GM12891 (cell line): Measurements from ENCODE around the gene ATRN.

ENCODE experiments used
- DNase-seq: peaks from one replicate; pipeline ENCODE4 v3.0.0; 2011; ENCODE audit warnings: low spot score; ENCODE audit not compliant: insufficient read length
- FAIRE-seq: peaks from 2 replicates; lab custom pipeline; 2011; peaks lifted over from hg19 to GRCh38; lab: Jason Lieb, UNC
- PAX5 ChIP-seq: IDR thresholded peaks from 2 replicates; pipeline ENCODE4 v1.6.1; 2011; ENCODE audit warnings: low read length, moderate library complexity, mild to moderate bottlenecking; ENCODE audit not compliant: insufficient read depth, severe bottlenecking
- POLR2A ChIP-seq: IDR thresholded peaks from 2 replicates; pipeline ENCODE4 v1.6.1; 2011; ENCODE audit warnings: low read depth, low read length, control low read depth
- POLR2AphosphoS5 ChIP-seq: IDR thresholded peaks from 2 replicates; pipeline ENCODE4 v1.6.1; 2011; ENCODE audit warnings: low read depth, low read length, control low read depth
- POU2F2 ChIP-seq: IDR thresholded peaks from 2 replicates; pipeline ENCODE4 v1.6.1; 2011; ENCODE audit warnings: low read depth, mild to moderate bottlenecking, control low read depth, low read length, moderate library complexity
- SPI1 ChIP-seq: IDR thresholded peaks from 2 replicates; pipeline ENCODE4 v1.6.1; 2011; ENCODE audit warnings: low read depth, low read length, control low read depth
- TAF1 ChIP-seq: IDR thresholded peaks from 2 replicates; pipeline ENCODE4 v1.6.1; 2011; ENCODE audit warnings: low read depth, low read length, control low read depth

The ATRN gene

GRCh38 chr20:3629893-3630292 lies 159.1 kb downstream of the ATRN start:
- DNase-seq, result no peak
- TF ChIP-seq POLR2A (no peak), POLR2AphosphoS5 (no peak), SPI1 (no peak), PAX5 (no peak), TAF1 (no peak), POU2F2 (no peak)
- no peak for FAIRE-seq

- FAIRE-seq (no peak), DNase-seq (no peak)
- TF ChIP-seq POU2F2, result no peak
- no peak for TF ChIP-seq PAX5
- TF ChIP-seq SPI1, result no peak
- TF ChIP-seq TAF1, result no peak
- TF ChIP-seq POLR2A, result no peak
- TF ChIP-seq POLR2AphosphoS5, result no peak
Observed at GRCh38 chr20:3630429-3630828, 159.6 kb downstream of the ATRN start.

- no peak for DNase-seq
- no peak for FAIRE-seq
- TF ChIP-seq POU2F2 (no peak), POLR2A (no peak), PAX5 (no peak), SPI1 (no peak), POLR2AphosphoS5 (no peak), TAF1 (no peak)
Observed at GRCh38 chr20:3631534-3631933, 160.7 kb downstream of the ATRN start.

- no peak for DNase-seq
- TF ChIP-seq POU2F2 (no peak), POLR2AphosphoS5 (no peak), POLR2A (no peak), SPI1 (no peak), PAX5 (no peak), TAF1 (no peak)
- FAIRE-seq, result no peak
Observed at GRCh38 chr20:3632311-3633004, 161.6 kb downstream of the ATRN start.

- no peak for FAIRE-seq
- TF ChIP-seq POLR2AphosphoS5 (no peak), SPI1 (no peak), TAF1 (no peak), PAX5 (no peak)
Observed at GRCh38 chr20:3633913-3634478, 163.2 kb downstream of the ATRN start.

GRCh38 chr20:3635346-3635745 lies 164.5 kb downstream of the ATRN start:
- no peak for FAIRE-seq
- DNase-seq, result no peak

More at GRCh38 chr20:3633913-3634478, 163.2 kb downstream of the ATRN start:
- DNase-seq, result no peak

GRCh38 chr20:3640259-3640658 lies 169.4 kb downstream of the ATRN start:
- TF ChIP-seq POU2F2, result no peak
- TF ChIP-seq PAX5, result no peak
- no peak for TF ChIP-seq POLR2A
- no peak for TF ChIP-seq SPI1
- no peak for TF ChIP-seq POLR2AphosphoS5
- no peak for TF ChIP-seq TAF1
- no peak for DNase-seq
- FAIRE-seq, result no peak

More at GRCh38 chr20:3635346-3635745, 164.5 kb downstream of the ATRN start:
- no peak for TF ChIP-seq PAX5
- TF ChIP-seq POU2F2, result no peak
- TF ChIP-seq SPI1, result no peak
- no peak for TF ChIP-seq POLR2AphosphoS5

GRCh38 chr20:3645309-3646066 lies 174.7 kb downstream of the ATRN start:
- FAIRE-seq (no peak), DNase-seq (no peak)
- TF ChIP-seq POU2F2, result no peak
- no peak for TF ChIP-seq PAX5

- DNase-seq (no peak), FAIRE-seq (no peak)
- TF ChIP-seq POLR2AphosphoS5 (no peak), POU2F2 (no peak), TAF1 (no peak), POLR2A (no peak), SPI1 (no peak), PAX5 (no peak)
Observed at GRCh38 chr20:3646067-3646440, 175.2 kb downstream of the ATRN start.
